ENCODE data around the gene RILPL1.

DNA sequence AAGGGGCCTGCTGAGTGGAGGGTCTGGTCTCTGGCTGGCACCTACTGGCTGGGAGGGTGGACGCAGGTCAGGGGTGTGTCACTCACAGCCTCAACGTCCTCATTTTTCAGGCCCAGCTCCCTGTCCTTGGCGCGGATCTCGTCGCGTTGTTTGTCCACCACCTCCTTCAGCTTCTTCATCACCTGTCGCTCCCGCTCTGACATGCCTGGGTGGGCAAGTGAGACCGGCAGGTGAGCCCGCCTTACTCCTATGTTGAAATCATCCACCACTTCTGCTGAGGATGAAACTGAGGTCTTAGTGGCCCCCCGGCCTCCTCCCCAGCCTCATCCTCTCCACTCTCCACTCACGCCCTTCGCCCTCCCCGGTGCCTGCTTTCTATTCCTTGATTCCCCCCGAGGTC, 34.2 kb downstream of the RILPL1 start:
- TF ChIP-seq, protein P1, sequence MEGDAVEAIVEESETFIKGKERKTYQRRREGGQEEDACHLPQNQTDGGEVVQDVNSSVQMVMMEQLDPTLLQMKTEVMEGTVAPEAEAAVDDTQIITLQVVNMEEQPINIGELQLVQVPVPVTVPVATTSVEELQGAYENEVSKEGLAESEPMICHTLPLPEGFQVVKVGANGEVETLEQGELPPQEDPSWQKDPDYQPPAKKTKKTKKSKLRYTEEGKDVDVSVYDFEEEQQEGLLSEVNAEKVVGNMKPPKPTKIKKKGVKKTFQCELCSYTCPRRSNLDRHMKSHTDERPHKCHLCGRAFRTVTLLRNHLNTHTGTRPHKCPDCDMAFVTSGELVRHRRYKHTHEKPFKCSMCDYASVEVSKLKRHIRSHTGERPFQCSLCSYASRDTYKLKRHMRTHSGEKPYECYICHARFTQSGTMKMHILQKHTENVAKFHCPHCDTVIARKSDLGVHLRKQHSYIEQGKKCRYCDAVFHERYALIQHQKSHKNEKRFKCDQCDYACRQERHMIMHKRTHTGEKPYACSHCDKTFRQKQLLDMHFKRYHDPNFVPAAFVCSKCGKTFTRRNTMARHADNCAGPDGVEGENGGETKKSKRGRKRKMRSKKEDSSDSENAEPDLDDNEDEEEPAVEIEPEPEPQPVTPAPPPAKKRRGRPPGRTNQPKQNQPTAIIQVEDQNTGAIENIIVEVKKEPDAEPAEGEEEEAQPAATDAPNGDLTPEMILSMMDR (conservative IDR thresholded peaks at IDR 0.05 in 1 of 2, IDR thresholded peaks at IDR 0.05 in 1 of 2; ENCODE audit: low read depth in 1 of 2, low read length in 2 of 2): no peak
- no peak for TF ChIP-seq EZH2 (IDR thresholded peaks at IDR 0.05; ENCODE audit: low read length, missing control alignments)

Measured in fibroblast of lung (primary cell).